Measurements from ENCODE around the gene TCP11.

Gene TCP11

GRCh38 chr6:35079311-35080000 lies 61.7 kb downstream of the TCP11 start:
- DNase-seq, result no peak

- DNase-seq, result no peak
Observed at GRCh38 chr6:35078896-35079295, 62.2 kb downstream of the TCP11 start.

- DNase-seq, result no peak
Observed at GRCh38 chr6:35078226-35078850, 62.8 kb downstream of the TCP11 start.

- DNase-seq, result no peak
Observed at GRCh38 chr6:35077713-35078105, 63.4 kb downstream of the TCP11 start.

- DNase-seq, result no peak
Observed at GRCh38 chr6:35076997-35077712, 64.0 kb downstream of the TCP11 start.

- DNase-seq, result no peak
Observed at GRCh38 chr6:35073766-35074471, 67.2 kb downstream of the TCP11 start.

GRCh38 chr6:35073211-35073610 lies 67.9 kb downstream of the TCP11 start:
- DNase-seq, result no peak

GRCh38 chr6:35072698-35073055 lies 68.5 kb downstream of the TCP11 start:
- no peak for DNase-seq

- DNase-seq, result no peak
Observed at GRCh38 chr6:35072051-35072697, 69.0 kb downstream of the TCP11 start.

GRCh38 chr6:35071347-35071994 lies 69.7 kb downstream of the TCP11 start:
- DNase-seq, result peak in 1 of 2 experiments; percentile 23

- no peak for DNase-seq
Observed at GRCh38 chr6:35070111-35070510, 71.0 kb downstream of the TCP11 start.

- no peak for DNase-seq
Observed at GRCh38 chr6:35069262-35069661, 71.9 kb downstream of the TCP11 start.

GRCh38 chr6:35068644-35069043 lies 72.5 kb downstream of the TCP11 start:
- no peak for DNase-seq

GRCh38 chr6:35068206-35068605 lies 72.9 kb downstream of the TCP11 start:
- no peak for DNase-seq

All from NCI-H526 (cell line).